DND-41 (cell line): ENCODE measurements around the gene ZNF654.

Experiments used
- ATAC-seq: fragments of 200-7000 bp; cut with Tn5 transposase; 3 replicates; pipeline ENCODE4 v1.9.1; 2021; ENCODE audit warnings: low read depth; ENCODE audit not compliant: insufficient read depth
- DNase-seq: peaks from one replicate; pipeline ENCODE4 v3.0.0-alpha.2; 2020
- H2AFZ ChIP-seq: 2 replicates; pipeline ENCODE4 v1.6.0; 2012; ENCODE audit warnings: low read depth, low read length
- H3K27ac ChIP-seq: 2 replicates; pipeline ENCODE4 v1.5.1; 2012; ENCODE audit warnings: low read length, inconsistent platforms
- H3K27me3 ChIP-seq: fragments of 200-600 bp; sonication (generic); 2 replicates; pipeline ENCODE4 v1.6.0; 2012; ENCODE audit warnings: low read length, mild to moderate bottlenecking, inconsistent platforms; ENCODE audit not compliant: insufficient read depth, poor library complexity
- H3K36me3 ChIP-seq: 2 replicates; pipeline ENCODE4 v1.5.1; 2012; ENCODE audit warnings: low read length, inconsistent platforms; ENCODE audit not compliant: insufficient read depth
- H3K4me1 ChIP-seq: 2 replicates; pipeline ENCODE4 v1.5.1; 2012; ENCODE audit warnings: mild to moderate bottlenecking, low read length; ENCODE audit not compliant: insufficient read depth
- H3K4me2 ChIP-seq: 2 replicates; pipeline ENCODE4 v1.6.0; 2012; ENCODE audit warnings: mild to moderate bottlenecking, moderate library complexity, low read length, inconsistent platforms; ENCODE audit not compliant: insufficient read depth
- H3K4me3 ChIP-seq, 2 experiments: fragments of 200-600 bp in 1 of 2; shearing (Covaris generic) in 1 of 2; 2 replicates each; pipeline ENCODE4 v1.5.1; 2012 to 2016; ENCODE audit warnings: inconsistent platforms in 2 of 2, low read length in 2 of 2, mild to moderate bottlenecking in 2 of 2, low read depth in 1 of 2, moderate library complexity in 1 of 2
- H3K79me2 ChIP-seq: 2 replicates; pipeline ENCODE4 v1.6.0; 2012; ENCODE audit warnings: low read length, inconsistent platforms; ENCODE audit not compliant: insufficient read depth
- H3K9ac ChIP-seq: 2 replicates; pipeline ENCODE4 v1.6.0; 2012; ENCODE audit warnings: low read depth, mild to moderate bottlenecking, inconsistent platforms, low read length, moderate library complexity
- H3K9me3 ChIP-seq: 2 replicates; pipeline ENCODE4 v1.5.1; 2012; ENCODE audit warnings: low read length, moderate library complexity, mild to moderate bottlenecking, inconsistent platforms; ENCODE audit not compliant: insufficient read depth, severe bottlenecking
- H4K20me1 ChIP-seq: 2 replicates; pipeline ENCODE4 v1.6.0; 2012; ENCODE audit warnings: low read length; ENCODE audit not compliant: insufficient read depth
- CTCF ChIP-seq: IDR thresholded peaks from 2 replicates; pipeline ENCODE4 v1.5.1; 2012; ENCODE audit warnings: borderline replicate concordance, low read length, moderate library complexity, mild to moderate bottlenecking; ENCODE audit not compliant: poor library complexity, severe bottlenecking; ENCODE audit errors: extremely low read depth
- EZH2 ChIP-seq: IDR thresholded peaks from 3 replicates; pipeline ENCODE4 v1.6.1; 2012; ENCODE audit warnings: borderline replicate concordance, low read depth, mild to moderate bottlenecking, moderate library complexity, low read length, inconsistent platforms; ENCODE audit not compliant: severe bottlenecking

The ZNF654 gene

GRCh38 chr3:88031642-88032077, 27.4 kb upstream of the ZNF654 start:
- H3K27me3 ChIP-seq = no peaks in the 10 kb centered on the region
- H3K27ac ChIP-seq = peak overlapping the region; percentile 91
- peak overlapping the region; percentile 25 to 64; a peak in 3 of 4 replicates for H3K4me3 ChIP-seq
- H4K20me1 ChIP-seq = no peaks in the 10 kb centered on the region
- no peaks in the 10 kb centered on the region for H3K36me3 ChIP-seq
- DNase-seq (peak; percentile 47), ATAC-seq (peak; percentile 94)
- peak overlapping the region; percentile 92 for H2AFZ ChIP-seq
- TF ChIP-seq CTCF (no peak), EZH2 (no peak)
- H3K9ac ChIP-seq = peak overlapping the region; percentile 56
- peaks cover 27% of the 10 kb centered on the region for H3K4me1 ChIP-seq
- H3K79me2 ChIP-seq = no peaks in the 10 kb centered on the region
- H3K9me3 ChIP-seq = no peaks in the 10 kb centered on the region
- H3K4me2 ChIP-seq = peak overlapping the region; percentile 89

- Histone ChIP-seq H3K27ac (peak overlapping the region; percentile 91), H3K27me3 (no peaks in the 10 kb centered on the region), H3K4me2 (peak overlapping the region; percentile 89), H3K4me3 (peak overlapping the region; percentile 25 to 64; a peak in 3 of 4 replicates), H3K36me3 (no peaks in the 10 kb centered on the region), H4K20me1 (no peaks in the 10 kb centered on the region), H3K79me2 (no peaks in the 10 kb centered on the region), H2AFZ (peak overlapping the region; percentile 92), H3K9me3 (no peaks in the 10 kb centered on the region), H3K9ac (peak overlapping the region; percentile 56), H3K4me1 (peaks cover 27% of the 10 kb centered on the region)
- TF ChIP-seq CTCF (no peak), EZH2 (no peak)
- no peak; the same call in 2 of the 3 replicates for ATAC-seq
- DNase-seq = no peak
Measured at GRCh38 chr3:88032245-88032644, 26.8 kb upstream of the ZNF654 start.

- ATAC-seq (no peak), DNase-seq (no peak)
- Histone ChIP-seq H3K27me3 (no peaks in the 10 kb centered on the region), H3K9ac (no peak overlapping the region), H3K27ac (no peak overlapping the region), H3K79me2 (no peaks in the 10 kb centered on the region), H3K4me3 (no peak overlapping the region), H3K36me3 (no peaks in the 10 kb centered on the region), H3K4me2 (no peak overlapping the region), H3K4me1 (peaks cover 27% of the 10 kb centered on the region), H3K9me3 (no peaks in the 10 kb centered on the region), H2AFZ (peak overlapping the region; percentile 34; the same call in 1 of the 2 replicates), H4K20me1 (no peaks in the 10 kb centered on the region)
- TF ChIP-seq EZH2 = no peak
- no peak for TF ChIP-seq CTCF
Measured at GRCh38 chr3:88033079-88033478, 26.0 kb upstream of the ZNF654 start.
